ENCODE data around the gene DMRT1.

DNA sequence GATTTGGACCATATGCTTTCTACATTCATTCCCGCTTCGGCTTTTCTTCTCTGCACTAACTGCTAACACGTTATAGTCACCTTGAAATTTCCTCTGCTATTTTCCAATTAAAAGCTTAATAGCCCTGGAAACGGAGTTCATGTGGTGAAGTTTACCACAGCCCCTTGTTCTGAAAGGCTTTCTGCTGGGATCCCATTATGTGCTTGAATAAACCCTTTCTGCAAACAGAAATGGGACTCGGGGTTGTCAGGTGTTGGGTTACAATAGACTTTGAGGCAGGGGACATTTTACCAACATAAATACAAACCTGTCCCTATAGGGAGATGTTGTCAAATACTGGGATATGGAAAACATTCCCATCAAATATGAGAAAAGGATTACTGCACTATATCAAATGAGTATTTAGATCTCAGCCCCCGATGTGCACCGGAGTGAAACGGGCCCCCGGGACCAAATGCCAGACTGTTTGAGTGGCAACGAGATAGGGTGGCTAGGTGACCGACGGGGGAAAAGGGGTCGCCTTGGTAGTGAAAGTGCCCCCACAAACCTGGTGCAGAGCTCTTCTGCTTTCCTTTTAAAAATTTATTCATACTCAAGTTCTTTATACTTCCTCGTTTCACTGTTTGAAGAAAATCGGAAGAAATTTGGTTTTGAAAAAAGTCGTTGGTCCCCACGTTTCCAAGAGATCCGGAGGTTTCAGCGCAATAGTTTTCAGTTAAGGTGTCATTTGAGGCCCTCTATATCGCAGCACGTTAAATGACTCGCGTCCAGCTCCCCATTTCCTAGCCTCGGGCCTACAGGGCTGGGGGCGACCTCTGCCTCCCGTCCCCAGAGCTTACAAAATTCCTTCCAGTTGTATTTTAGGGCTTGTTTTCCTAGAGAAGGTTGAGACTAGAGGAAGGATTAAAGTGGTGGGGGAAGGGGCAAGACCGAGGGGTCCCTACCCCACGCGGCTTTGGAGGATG lies 132.8 kb downstream of the DMRT1 start:
- TF ChIP-seq NFIC (IDR thresholded peaks at IDR 0.05) (no peak), ZNF778 (CRISPR knock-in tag; IDR thresholded peaks at IDR 0.05) (no peak), POLR2A (conservative IDR thresholded peaks at IDR 0.05) (no peak), SOX6 (IDR thresholded peaks at IDR 0.05) (no peak), ELF4 (CRISPR knock-in tag; IDR thresholded peaks at IDR 0.05) (no peak), ZNF12 (CRISPR knock-in tag; IDR thresholded peaks at IDR 0.05) (no peak), ZNF830 (CRISPR knock-in tag; IDR thresholded peaks at IDR 0.05) (no peak), CBX3 (IDR thresholded peaks at IDR 0.05; ENCODE audit: borderline replicate concordance in 1 of 2, low read length in 2 of 2) (no peak)
- TF ChIP-seq, protein P1, sequence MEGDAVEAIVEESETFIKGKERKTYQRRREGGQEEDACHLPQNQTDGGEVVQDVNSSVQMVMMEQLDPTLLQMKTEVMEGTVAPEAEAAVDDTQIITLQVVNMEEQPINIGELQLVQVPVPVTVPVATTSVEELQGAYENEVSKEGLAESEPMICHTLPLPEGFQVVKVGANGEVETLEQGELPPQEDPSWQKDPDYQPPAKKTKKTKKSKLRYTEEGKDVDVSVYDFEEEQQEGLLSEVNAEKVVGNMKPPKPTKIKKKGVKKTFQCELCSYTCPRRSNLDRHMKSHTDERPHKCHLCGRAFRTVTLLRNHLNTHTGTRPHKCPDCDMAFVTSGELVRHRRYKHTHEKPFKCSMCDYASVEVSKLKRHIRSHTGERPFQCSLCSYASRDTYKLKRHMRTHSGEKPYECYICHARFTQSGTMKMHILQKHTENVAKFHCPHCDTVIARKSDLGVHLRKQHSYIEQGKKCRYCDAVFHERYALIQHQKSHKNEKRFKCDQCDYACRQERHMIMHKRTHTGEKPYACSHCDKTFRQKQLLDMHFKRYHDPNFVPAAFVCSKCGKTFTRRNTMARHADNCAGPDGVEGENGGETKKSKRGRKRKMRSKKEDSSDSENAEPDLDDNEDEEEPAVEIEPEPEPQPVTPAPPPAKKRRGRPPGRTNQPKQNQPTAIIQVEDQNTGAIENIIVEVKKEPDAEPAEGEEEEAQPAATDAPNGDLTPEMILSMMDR (IDR thresholded peaks at IDR 0.05 in 2 of 3, conservative IDR thresholded peaks at IDR 0.05 in 1 of 3; ENCODE audit: insufficient read depth in 2 of 3, low read depth in 1 of 3, low read length in 3 of 3) = no peak
- TF ChIP-seq, protein P2, sequence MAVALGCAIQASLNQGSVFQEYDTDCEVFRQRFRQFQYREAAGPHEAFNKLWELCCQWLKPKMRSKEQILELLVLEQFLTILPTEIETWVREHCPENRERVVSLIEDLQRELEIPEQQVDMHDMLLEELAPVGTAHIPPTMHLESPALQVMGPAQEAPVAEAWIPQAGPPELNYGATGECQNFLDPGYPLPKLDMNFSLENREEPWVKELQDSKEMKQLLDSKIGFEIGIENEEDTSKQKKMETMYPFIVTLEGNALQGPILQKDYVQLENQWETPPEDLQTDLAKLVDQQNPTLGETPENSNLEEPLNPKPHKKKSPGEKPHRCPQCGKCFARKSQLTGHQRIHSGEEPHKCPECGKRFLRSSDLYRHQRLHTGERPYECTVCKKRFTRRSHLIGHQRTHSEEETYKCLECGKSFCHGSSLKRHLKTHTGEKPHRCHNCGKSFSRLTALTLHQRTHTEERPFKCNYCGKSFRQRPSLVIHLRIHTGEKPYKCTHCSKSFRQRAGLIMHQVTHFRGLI (CRISPR knock-in tag; IDR thresholded peaks at IDR 0.05) = no peak

Data from K562 (cell line).